HEK293 (cell line): Measurements from ENCODE around the gene SART1.

Experiments used
- CTCF ChIA-PET: fragments of 350-600 bp; formaldehyde crosslinking; extraction: SDS; loops from one replicate; lab custom pipeline; 2021; ENCODE audit warnings: antibody characterized with exemption; lab: Yijun Ruan, JAX
- POLR2A ChIA-PET: fragments of 300-600 bp; formaldehyde crosslinking; extraction: SDS; loops from one replicate; lab custom pipeline; 2020; ENCODE audit warnings: antibody characterized with exemption, inconsistent platforms; lab: Yijun Ruan, JAX
- H3K27ac ChIP-seq: fragments of 200-500 bp; sonication (Bioruptor generic); 2 replicates; pipeline ENCODE4 v1.5.1; 2014; ENCODE audit warnings: low read depth, low read length, control low read depth, inconsistent platforms; ENCODE audit errors: extremely low read depth
- H3K36me3 ChIP-seq, 2 experiments: fragments of 200-500 bp in 1 of 2; sonication (Bioruptor generic) in 1 of 2; 1 replicate in 1 of 2; 2 replicates in 1 of 2; pipeline ENCODE4 v1.5.1; 2014 to 2017; ENCODE audit warnings: inconsistent platforms in 2 of 2, low read length in 2 of 2; ENCODE audit not compliant: control insufficient read depth in 2 of 2, insufficient read depth in 1 of 2
- H3K4me1 ChIP-seq: fragments of 200-500 bp; sonication (Bioruptor generic); 2 replicates; pipeline ENCODE4 v1.5.1; 2014; ENCODE audit warnings: mild to moderate bottlenecking, low read length, inconsistent platforms; ENCODE audit not compliant: control insufficient read depth, insufficient read depth
- H3K4me3 ChIP-seq: 2 replicates; pipeline ENCODE4 v1.5.1; 2011; ENCODE audit warnings: low read depth, mild to moderate bottlenecking, control low read depth, low read length, moderate library complexity
- H3K9me3 ChIP-seq: fragments of 200-500 bp; sonication (Bioruptor generic); 2 replicates; pipeline ENCODE4 v1.5.1; 2014; ENCODE audit warnings: low read depth, low read length, inconsistent platforms; ENCODE audit not compliant: control insufficient read depth, insufficient read depth
- CTCF ChIP-seq: fragments of 450-650 bp; formaldehyde crosslinking; IDR thresholded peaks from 2 replicates; pipeline ENCODE4 v1.5.1; 2016; ENCODE audit warnings: missing biosample characterization, missing genetic modification characterization
- OVOL3 ChIP-seq: fragments of 450-650 bp; formaldehyde crosslinking; IDR thresholded peaks from 2 replicates; pipeline ENCODE4 v1.5.1; 2016; ENCODE audit warnings: missing biosample characterization, missing genetic modification characterization
- PRDM10 ChIP-seq: fragments of 450-650 bp; formaldehyde crosslinking; IDR thresholded peaks from 2 replicates; pipeline ENCODE4 v1.5.1; 2016; ENCODE audit warnings: missing biosample characterization, missing genetic modification characterization
- WT1 ChIP-seq: fragments of 450-650 bp; formaldehyde crosslinking; IDR thresholded peaks from 2 replicates; pipeline ENCODE4 v1.5.1; 2016; ENCODE audit warnings: missing biosample characterization, missing genetic modification characterization
- ZNF114 ChIP-seq: fragments of 450-650 bp; formaldehyde crosslinking; IDR thresholded peaks from 2 replicates; pipeline ENCODE4 v1.5.0; 2017; ENCODE audit warnings: missing biosample characterization, missing genetic modification characterization
- ZNF202 ChIP-seq: fragments of 450-650 bp; formaldehyde crosslinking; IDR thresholded peaks from 2 replicates; pipeline ENCODE4 v1.5.1; 2016; ENCODE audit warnings: missing biosample characterization, missing genetic modification characterization, borderline replicate concordance
- ZNF362 ChIP-seq: fragments of 450-650 bp; formaldehyde crosslinking; IDR thresholded peaks from 2 replicates; pipeline ENCODE4 v1.5.1; 2016; ENCODE audit warnings: missing biosample characterization, missing genetic modification characterization
- ZNF558 ChIP-seq: fragments of 450-650 bp; formaldehyde crosslinking; IDR thresholded peaks from 2 replicates; pipeline ENCODE4 v1.5.1; 2016; ENCODE audit warnings: missing biosample characterization, missing genetic modification characterization
- ZNF677 ChIP-seq: fragments of 450-650 bp; IDR thresholded peaks from 2 replicates; pipeline ENCODE4 v1.5.0; 2018; ENCODE audit warnings: missing biosample characterization, mild to moderate bottlenecking, missing genetic modification characterization, moderate library complexity
- ZSCAN23 ChIP-seq: fragments of 450-650 bp; formaldehyde crosslinking; IDR thresholded peaks from 2 replicates; pipeline ENCODE4 v1.5.1; 2016; ENCODE audit warnings: missing biosample characterization, missing genetic modification characterization

Gene SART1

GRCh38 chr11:65976216-65977176, 15.0 kb downstream of the SART1 start (continued):
- no peak for TF ChIP-seq CTCF (tag by site-specific recombination)

GRCh38 chr11:65977621-65978390, 16.3 kb downstream of the SART1 start:
- Histone ChIP-seq H3K4me3 (no peak overlapping the region), H3K36me3 (peaks cover 0 to 53% of the 10 kb centered on the region in 2 experiments; a peak in 2 of 3 replicates), H3K27ac (no peak overlapping the region), H3K9me3 (no peaks in the 10 kb centered on the region), H3K4me1 (no peaks in the 10 kb centered on the region)
- TF ChIP-seq ZNF677 (tag by site-specific recombination) (no peak), WT1 (tag by site-specific recombination) (no peak), OVOL3 (tag by site-specific recombination) (no peak), ZNF202 (tag by site-specific recombination) (no peak), ZNF114 (tag by site-specific recombination) (no peak)
- ChIA-PET POLR2A (interaction anchor here (0.8 kb wide), 1 partner anchor 126 kb away, joined by 3 read pairs; no protein-coding TSS in a partner anchor), CTCF (no interaction called here)

- no peak overlapping the region for H3K27ac ChIP-seq
- peaks cover 0 to 47% of the 10 kb centered on the region in 2 experiments; a peak in 2 of 3 replicates for H3K36me3 ChIP-seq
- no peak overlapping the region for H3K4me3 ChIP-seq
- ChIA-PET CTCF (interaction anchor here (0.5 to 1.4 kb wide), 2 partner anchors 10 to 13 kb away, joined by 3 to 4 read pairs; no protein-coding TSS in a partner anchor), POLR2A (interaction anchor here (1.0 kb wide), 1 partner anchor 311 kb away, joined by 3 read pairs; the partner anchor contains the start of gene YIF1A)
- H3K9me3 ChIP-seq, result no peaks in the 10 kb centered on the region
- TF ChIP-seq ZSCAN23 (tag by site-specific recombination) (no peak), PRDM10 (tag by site-specific recombination) (no peak), ZNF362 (no peak), ZNF558 (tag by site-specific recombination) (no peak)
- TF ChIP-seq, all 188 proteins: peak for 0
- no peaks in the 10 kb centered on the region for H3K4me1 ChIP-seq
These were observed 17.1 kb downstream of the SART1 start for GRCh38 chr11:65978391-65979238.
